LNCaP clone FGC (cell line): ENCODE data around the gene SKI.
A peak's percentile ranks its signal among the peaks of the same experiment; 100 is the strongest.

ENCODE experiments used
- DNase-seq: peaks from one replicate; pipeline ENCODE4 v3.0.0-alpha.2; 2011; ENCODE audit warnings: low read depth
- H3K4me3 ChIP-seq: 2 replicates; pipeline ENCODE4 v1.5.1; 2011; ENCODE audit warnings: mild to moderate bottlenecking, low read depth, low read length, control low read depth
- CTCF ChIP-seq: IDR thresholded peaks from 2 replicates; pipeline ENCODE4 v1.5.1; 2012; ENCODE audit warnings: mild to moderate bottlenecking; ENCODE audit not compliant: control insufficient read depth, insufficient read depth; ENCODE audit errors: extremely low read depth

Gene SKI

GRCh38 chr1:2230781-2231531 lies 2.8 kb downstream of the SKI start:
- no peak for TF ChIP-seq CTCF
- H3K4me3 ChIP-seq: peak overlapping the region; percentile 71
- DNase-seq: no peak

GRCh38 chr1:2231532-2232254 lies 3.6 kb downstream of the SKI start:
- DNase-seq: no peak

GRCh38 chr1:2232255-2232915 lies 4.3 kb downstream of the SKI start:
- H3K4me3 ChIP-seq: peak overlapping the region; percentile 71
- DNase-seq: no peak

More at GRCh38 chr1:2231532-2232254, 3.6 kb downstream of the SKI start:
- TF ChIP-seq CTCF: no peak
- peak overlapping the region; percentile 71 for H3K4me3 ChIP-seq

GRCh38 chr1:2232916-2233438 lies 4.9 kb downstream of the SKI start:
- DNase-seq: no peak
- H3K4me3 ChIP-seq: no peak overlapping the region
- TF ChIP-seq CTCF: no peak

More at GRCh38 chr1:2232255-2232915, 4.3 kb downstream of the SKI start:
- no peak for TF ChIP-seq CTCF

GRCh38 chr1:2233468-2233867 lies 5.3 kb downstream of the SKI start:
- TF ChIP-seq CTCF: no peak
- H3K4me3 ChIP-seq: no peak overlapping the region
- no peak for DNase-seq

- H3K4me3 ChIP-seq: no peak overlapping the region
- no peak for TF ChIP-seq CTCF
- no peak for DNase-seq
Measured at GRCh38 chr1:2233997-2234761, 6.1 kb downstream of the SKI start.
